Measurements from ENCODE around the gene CTDP1.

The CTDP1 gene

DNA sequence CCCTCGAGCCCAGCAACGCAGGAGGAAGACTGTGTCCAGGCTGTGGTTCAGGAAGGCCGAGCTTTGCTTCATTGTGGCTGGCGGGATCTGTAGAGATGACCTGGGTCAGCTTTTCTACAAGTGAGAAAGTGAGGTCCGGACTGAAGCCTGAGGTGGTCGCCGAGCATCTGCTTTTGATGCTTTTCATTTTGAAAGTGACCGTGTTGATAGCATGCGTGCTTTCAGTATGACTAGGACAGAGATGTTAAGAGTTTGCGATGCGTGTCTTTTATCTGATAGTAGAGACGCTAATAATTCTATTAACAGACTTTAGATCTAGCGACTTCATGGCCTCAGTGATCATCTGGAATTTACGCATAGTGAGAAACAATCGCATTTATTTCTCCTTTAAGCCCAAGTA is 28.1 kb downstream of the CTDP1 start:
- TF ChIP-seq POLR2AphosphoS5 (IDR thresholded peaks at IDR 0.05; ENCODE audit: low read depth, low read length) = no peak
- TF ChIP-seq, protein P1, sequence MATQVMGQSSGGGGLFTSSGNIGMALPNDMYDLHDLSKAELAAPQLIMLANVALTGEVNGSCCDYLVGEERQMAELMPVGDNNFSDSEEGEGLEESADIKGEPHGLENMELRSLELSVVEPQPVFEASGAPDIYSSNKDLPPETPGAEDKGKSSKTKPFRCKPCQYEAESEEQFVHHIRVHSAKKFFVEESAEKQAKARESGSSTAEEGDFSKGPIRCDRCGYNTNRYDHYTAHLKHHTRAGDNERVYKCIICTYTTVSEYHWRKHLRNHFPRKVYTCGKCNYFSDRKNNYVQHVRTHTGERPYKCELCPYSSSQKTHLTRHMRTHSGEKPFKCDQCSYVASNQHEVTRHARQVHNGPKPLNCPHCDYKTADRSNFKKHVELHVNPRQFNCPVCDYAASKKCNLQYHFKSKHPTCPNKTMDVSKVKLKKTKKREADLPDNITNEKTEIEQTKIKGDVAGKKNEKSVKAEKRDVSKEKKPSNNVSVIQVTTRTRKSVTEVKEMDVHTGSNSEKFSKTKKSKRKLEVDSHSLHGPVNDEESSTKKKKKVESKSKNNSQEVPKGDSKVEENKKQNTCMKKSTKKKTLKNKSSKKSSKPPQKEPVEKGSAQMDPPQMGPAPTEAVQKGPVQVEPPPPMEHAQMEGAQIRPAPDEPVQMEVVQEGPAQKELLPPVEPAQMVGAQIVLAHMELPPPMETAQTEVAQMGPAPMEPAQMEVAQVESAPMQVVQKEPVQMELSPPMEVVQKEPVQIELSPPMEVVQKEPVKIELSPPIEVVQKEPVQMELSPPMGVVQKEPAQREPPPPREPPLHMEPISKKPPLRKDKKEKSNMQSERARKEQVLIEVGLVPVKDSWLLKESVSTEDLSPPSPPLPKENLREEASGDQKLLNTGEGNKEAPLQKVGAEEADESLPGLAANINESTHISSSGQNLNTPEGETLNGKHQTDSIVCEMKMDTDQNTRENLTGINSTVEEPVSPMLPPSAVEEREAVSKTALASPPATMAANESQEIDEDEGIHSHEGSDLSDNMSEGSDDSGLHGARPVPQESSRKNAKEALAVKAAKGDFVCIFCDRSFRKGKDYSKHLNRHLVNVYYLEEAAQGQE (IDR thresholded peaks at IDR 0.05; ENCODE audit: insufficient read depth in 1 of 2, low read depth in 2 of 2, low read length in 2 of 2) = no peak
- TF ChIP-seq FOXP2 (optimal IDR thresholded peaks at IDR 0.05; ENCODE audit: borderline replicate concordance, extremely low read depth, extremely low read length, insufficient read depth) = no peak
- no peak for TF ChIP-seq SIN3A (IDR thresholded peaks at IDR 0.05; ENCODE audit: borderline replicate concordance, insufficient read depth, low read length)
- TF ChIP-seq TAF1 (IDR thresholded peaks at IDR 0.05; ENCODE audit: borderline replicate concordance, insufficient read depth, low read length) = no peak

DNA sequence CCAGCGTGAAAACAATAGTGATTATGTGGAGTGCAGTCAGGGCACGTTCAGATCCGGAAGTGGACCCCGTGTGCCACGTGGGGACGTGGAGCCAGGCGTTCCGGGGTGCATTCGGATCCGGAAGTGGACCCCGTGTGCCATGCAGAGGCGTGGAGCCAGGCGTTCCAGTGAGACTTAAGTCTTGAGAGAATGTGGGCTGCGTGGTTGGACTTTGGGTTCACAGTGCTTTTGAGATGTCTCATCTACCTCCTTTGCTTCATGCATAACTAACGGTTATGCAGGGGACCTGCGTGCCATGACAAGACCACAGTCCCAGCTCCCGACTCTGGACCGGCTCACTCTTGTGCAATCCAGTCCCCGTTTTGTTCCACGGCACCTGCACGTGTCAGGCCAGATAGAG is 28.8 kb downstream of the CTDP1 start:
- TF ChIP-seq, protein P1 (IDR thresholded peaks at IDR 0.05; ENCODE audit: insufficient read depth in 1 of 2, low read depth in 2 of 2, low read length in 2 of 2) = no peak
- TF ChIP-seq POLR2AphosphoS5 (IDR thresholded peaks at IDR 0.05; ENCODE audit: low read depth, low read length) (no peak), FOXP2 (optimal IDR thresholded peaks at IDR 0.05; ENCODE audit: borderline replicate concordance, extremely low read depth, extremely low read length, insufficient read depth) (no peak), TAF1 (IDR thresholded peaks at IDR 0.05; ENCODE audit: borderline replicate concordance, insufficient read depth, low read length) (no peak), SIN3A (IDR thresholded peaks at IDR 0.05; ENCODE audit: borderline replicate concordance, insufficient read depth, low read length) (no peak)

DNA sequence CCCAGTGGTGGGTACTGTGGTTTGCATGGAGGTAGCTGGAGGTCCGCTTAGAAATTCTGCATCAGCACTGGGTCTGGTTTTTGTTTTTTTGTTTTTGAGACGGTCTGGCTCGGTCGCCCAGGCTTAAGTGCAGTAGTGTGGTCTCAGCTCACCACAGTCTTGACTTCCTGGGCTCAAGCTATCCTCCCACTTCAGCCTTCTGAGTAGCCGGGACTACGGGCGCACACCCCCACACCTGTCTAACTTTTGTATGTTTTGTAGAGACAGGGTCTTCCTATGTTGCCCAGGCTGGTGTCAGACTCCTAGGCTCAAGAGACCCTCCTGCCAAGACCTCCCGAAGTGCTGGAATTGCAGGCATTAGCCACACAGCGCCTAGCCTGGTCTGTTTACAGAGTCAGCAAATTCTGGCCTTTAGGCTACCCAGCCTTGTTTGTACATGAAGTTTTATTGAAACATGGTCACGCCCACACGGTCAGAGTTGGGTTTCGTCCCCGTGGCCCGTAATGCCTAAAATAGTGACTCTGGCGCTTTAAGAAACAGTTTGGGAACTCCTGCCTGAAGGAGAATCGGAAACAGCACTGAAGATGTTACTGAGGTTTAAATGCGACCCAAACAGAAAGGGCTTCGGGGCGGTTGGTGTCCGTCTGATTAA is 32.7 kb downstream of the CTDP1 start:
- TF ChIP-seq TAF1 (IDR thresholded peaks at IDR 0.05; ENCODE audit: borderline replicate concordance, insufficient read depth, low read length) = no peak
- no peak for TF ChIP-seq FOXP2 (optimal IDR thresholded peaks at IDR 0.05; ENCODE audit: borderline replicate concordance, extremely low read depth, extremely low read length, insufficient read depth)
- no peak for TF ChIP-seq SIN3A (IDR thresholded peaks at IDR 0.05; ENCODE audit: borderline replicate concordance, insufficient read depth, low read length)
- no peak for TF ChIP-seq POLR2AphosphoS5 (IDR thresholded peaks at IDR 0.05; ENCODE audit: low read depth, low read length)
- TF ChIP-seq, protein P1 (IDR thresholded peaks at IDR 0.05; ENCODE audit: insufficient read depth in 1 of 2, low read depth in 2 of 2, low read length in 2 of 2) = no peak

DNA sequence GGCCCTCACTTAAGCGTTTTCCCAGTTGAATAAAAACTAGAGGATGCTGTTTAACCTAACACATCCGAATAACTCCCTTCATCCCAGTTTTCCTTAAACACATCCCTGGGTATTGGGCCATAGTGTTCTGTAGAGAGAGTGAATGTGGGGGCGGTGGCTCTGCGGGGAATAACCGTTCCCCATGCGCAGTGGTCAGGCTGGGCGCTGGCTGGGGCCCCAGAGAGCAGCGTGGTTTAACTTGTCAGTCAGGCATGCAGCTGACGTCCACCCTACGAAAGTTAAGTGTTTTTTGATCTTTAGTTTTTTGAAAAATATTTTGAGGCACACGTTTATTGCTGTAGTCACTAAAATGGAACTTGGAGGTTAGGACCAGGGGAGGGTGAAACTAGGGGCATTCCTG is 33.7 kb downstream of the CTDP1 start:
- no peak for TF ChIP-seq FOXP2 (optimal IDR thresholded peaks at IDR 0.05; ENCODE audit: borderline replicate concordance, extremely low read depth, extremely low read length, insufficient read depth)
- TF ChIP-seq, protein P1 (IDR thresholded peaks at IDR 0.05; ENCODE audit: insufficient read depth in 1 of 2, low read depth in 2 of 2, low read length in 2 of 2) = no peak
- no peak for TF ChIP-seq POLR2AphosphoS5 (IDR thresholded peaks at IDR 0.05; ENCODE audit: low read depth, low read length)
- no peak for TF ChIP-seq TAF1 (IDR thresholded peaks at IDR 0.05; ENCODE audit: borderline replicate concordance, insufficient read depth, low read length)
- TF ChIP-seq SIN3A (IDR thresholded peaks at IDR 0.05; ENCODE audit: borderline replicate concordance, insufficient read depth, low read length) = no peak
